ENCODE measurements around the gene SLC38A8.

Gene SLC38A8

GRCh38 chr16:84027625-84028024 lies 15.0 kb downstream of the SLC38A8 start:
- no peak for DNase-seq

GRCh38 chr16:84026606-84027005 lies 16.0 kb downstream of the SLC38A8 start:
- no peak for DNase-seq

DNA sequence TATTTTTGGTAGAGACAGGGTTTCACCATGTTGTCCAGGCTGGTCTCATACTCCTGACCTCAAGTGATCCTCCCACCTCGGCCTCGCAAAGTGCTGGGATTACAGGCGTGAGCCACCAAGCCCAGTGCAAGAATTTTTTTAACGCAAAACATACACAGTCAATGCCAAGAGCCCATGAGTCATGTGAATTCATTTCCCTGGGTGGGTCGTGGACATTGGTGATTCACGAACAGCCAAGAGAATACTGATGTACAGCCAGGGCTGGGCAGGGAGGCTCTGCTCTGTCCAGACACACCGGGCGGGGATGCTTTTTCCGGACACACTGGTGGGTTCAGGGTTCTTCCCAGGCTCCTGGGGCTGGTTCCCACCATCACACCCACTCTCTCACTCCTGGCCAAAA lies 17.7 kb downstream of the SLC38A8 start:
- no peak for DNase-seq

DNA sequence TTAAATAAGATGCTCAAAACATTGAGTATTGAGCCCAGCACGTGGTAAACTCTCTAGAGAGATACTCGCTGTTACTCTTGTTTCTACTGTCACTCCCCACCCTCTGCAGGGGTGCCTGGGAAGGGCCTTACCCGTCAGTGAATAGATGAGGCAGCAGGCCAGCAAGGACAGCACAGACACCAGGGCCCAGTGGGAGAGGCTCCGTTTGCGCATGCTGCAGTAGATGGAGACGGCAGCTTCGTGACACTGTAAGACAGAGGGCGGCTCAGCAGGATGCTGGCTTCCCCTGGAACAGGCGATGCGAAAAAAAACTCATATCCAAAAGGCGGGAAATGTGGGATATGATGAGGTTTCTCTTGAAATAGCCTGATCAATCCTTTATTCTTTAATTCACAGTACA lies 20.0 kb downstream of the SLC38A8 start:
- no peak for DNase-seq

DNA sequence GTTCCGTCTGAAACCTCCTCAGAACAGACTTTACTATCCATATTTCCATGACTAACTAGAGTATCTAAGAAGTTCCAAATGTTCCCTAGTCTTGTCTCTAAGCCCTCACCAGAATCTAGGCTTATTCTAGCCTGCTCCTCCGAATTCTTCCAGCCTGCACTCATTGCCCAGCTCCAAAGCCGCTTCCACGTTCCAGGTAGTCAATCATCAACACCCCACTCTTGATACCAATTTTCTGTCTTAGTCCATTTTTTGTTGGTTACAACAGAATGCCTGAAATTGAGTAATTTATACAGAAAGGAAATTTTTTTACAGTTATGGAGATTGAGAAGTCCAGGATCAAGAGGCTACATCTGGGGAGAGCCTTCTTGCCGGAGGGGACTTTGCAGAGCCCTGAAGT lies 21.1 kb downstream of the SLC38A8 start:
- DNase-seq = no peak

DNA sequence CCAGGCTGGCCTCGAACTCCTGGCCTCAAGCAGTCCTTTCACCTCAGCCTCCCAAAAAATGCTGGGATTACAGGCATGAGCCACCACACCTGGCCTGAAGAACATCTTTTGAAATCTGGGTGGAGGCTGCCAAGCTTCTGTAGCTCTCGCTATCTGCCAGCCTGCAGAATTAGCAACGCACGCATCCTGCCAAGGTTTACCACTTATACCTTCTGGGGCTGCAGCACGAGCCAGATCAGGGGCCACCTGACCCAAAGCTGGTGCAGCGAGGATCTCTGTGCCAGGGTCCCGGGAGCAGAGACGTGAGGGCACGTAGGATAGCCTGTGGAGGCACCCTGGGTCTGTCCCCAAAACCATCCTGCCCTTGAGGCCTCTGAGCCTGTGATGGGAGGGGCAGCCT lies 22.2 kb downstream of the SLC38A8 start:
- no peak for DNase-seq

- no peak for DNase-seq
Measured at GRCh38 chr16:84018710-84019109, 23.9 kb downstream of the SLC38A8 start.

- DNase-seq = no peak
Measured at GRCh38 chr16:84016477-84016876, 26.1 kb downstream of the SLC38A8 start.

GRCh38 chr16:84015399-84015798 lies 27.2 kb downstream of the SLC38A8 start:
- no peak for DNase-seq

DNA sequence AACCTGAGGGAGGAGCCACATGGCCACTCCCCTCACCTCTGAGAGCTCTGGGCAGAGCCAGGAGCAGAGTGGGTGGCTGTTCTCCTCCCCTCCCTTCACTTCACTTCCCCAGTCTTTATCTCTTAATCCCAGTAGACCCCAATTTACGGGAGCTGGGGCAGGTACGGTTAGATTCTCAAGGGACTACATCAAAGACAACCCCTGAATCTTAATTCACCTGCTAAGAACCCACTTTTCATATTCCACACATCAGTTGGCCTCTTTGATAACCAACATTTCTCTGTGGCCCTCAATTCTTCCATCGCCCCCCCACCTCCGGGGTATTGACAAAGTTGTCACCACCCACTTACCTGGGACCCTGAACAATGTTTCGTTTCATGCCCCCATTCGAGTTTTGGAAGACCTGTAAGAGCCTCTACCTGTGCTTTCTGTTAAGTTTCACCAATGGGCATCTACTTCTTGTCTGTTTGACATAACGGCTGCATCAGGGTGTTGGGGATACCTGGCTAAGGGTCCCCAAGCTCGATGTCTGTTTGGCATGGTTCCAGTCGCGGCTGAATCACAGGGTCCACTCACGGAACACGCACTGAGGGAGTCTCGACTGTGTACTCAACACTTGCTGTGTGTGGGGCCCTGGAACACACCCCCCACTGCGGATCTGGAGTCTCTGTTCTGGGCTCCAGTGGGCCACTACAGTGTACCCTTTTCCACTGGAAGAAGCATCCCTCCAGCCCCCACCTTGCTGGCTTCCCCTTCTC lies 27.8 kb downstream of the SLC38A8 start:
- DNase-seq = no peak

DNA sequence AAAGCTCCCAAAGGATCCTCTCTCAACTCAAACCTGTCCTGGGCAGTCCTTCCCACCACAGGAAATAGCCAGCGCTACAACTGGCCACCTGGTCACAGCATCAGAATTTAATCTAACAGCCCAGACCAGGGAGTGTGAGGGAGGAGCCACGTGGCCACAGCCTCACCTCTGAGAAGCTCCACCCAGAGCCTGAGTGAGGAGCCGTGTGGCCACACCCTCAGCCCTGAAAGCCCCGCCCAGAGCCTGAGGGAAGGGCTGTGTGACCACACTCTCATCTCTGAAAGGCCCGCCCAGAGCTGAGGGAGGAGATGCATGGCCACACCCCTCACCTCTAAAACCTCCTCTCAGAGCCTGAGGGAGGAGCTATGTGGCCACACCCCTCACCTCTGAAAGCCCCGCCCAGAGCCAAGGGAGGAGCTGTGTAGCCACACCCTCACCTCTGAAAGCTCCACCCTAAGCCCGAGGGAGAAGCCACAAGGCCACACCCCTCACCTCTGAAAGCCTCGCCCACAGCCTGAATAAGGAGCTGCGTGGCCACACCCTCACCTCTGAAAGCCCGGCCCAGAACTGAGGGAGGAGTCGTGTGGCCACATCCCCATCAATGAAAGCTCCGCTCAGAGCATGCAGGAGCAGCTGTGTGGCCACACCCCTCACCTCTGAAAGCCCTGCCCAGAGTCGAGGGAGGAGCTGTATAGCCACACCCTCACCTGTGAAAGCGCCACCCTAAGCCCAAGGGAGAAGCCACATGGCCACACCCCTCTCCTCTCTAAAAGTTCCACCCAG lies 28.6 kb downstream of the SLC38A8 start:
- DNase-seq = no peak

- DNase-seq = no peak
Measured at GRCh38 chr16:84009282-84009681, 33.3 kb downstream of the SLC38A8 start.

DNA sequence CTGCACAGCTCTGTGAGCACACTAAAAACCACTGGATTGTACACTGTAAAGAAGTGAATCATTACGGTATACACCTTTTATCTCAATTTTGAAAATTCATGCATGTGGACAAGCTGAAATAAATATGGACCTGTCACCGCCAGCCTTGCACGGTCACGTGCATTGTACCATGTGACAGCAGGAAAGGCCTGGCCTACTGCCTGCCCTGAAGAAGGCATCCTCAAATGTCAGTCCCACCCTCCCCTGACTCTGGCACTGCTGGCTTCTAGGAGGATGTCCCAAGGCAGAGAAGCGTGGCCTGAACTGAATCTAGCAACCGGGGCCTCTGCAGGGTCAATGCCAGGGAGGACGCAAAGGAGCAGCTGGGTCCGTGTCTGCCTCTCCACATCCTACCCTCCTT lies 34.6 kb downstream of the SLC38A8 start:
- no peak for DNase-seq

GRCh38 chr16:84007520-84007919 lies 35.1 kb downstream of the SLC38A8 start:
- no peak for DNase-seq

GRCh38 chr16:84005391-84005790 lies 37.2 kb downstream of the SLC38A8 start:
- no peak for DNase-seq

DNA sequence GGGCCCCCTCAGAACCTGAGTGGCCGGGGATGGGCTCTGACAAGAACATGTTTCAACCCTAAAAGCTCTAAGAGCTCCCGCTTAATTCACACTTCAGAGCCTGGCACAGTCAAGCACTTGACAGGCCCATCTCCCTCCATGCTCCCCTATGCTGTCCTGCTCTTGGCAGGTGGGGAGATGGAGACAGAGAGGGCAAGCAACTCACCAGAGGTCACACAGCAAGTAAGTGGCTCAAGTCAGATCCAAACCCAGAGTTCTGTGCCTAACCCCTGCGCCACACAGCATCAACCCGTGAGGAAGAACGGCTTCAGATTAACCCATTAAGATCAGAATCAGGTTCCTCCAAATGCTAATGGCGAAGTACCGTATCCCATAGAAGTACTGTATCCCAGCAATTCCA lies 38.2 kb downstream of the SLC38A8 start:
- no peak for DNase-seq

DNA sequence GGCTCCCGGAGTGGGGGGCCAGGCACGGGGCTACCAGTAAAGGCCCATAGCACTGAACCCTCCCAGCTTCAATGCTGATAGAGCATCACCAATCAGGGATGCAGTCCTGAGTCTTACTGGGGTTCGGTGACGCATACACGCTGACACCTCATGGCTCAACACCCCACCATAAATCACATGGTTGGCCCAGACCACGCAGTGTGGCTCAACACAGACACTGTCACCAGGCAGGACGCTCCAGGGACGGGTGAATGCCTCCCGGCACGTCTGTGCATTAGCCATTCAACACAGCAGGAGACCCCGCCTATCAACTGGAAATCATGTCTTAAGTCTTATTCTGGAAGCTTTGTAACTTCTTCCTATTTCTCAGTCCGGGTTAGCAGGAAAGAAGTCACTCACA lies 39.6 kb downstream of the SLC38A8 start:
- no peak for DNase-seq

DNA sequence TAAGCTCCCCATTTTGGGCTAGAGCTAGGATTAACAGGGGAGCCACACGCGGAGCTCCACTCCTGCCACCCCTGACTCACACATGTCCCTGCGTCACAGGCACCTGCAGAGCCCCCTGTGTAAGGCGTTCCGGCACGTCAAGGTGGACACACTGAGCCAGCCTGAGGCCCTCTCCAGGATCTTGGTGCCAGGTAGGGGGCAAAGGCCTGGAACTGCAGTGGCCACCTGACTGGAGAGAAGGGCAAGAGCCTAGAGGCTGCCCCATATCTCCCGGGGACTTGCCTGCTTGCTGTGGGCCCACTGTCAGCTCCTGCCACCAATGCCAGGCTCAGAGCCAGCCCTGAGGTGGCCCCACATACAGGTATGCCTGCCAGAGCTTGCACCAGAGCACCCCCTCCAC lies 40.9 kb downstream of the SLC38A8 start:
- no peak for DNase-seq

GRCh38 chr16:84000989-84001642 lies 41.5 kb downstream of the SLC38A8 start:
- DNase-seq = no peak

DNA sequence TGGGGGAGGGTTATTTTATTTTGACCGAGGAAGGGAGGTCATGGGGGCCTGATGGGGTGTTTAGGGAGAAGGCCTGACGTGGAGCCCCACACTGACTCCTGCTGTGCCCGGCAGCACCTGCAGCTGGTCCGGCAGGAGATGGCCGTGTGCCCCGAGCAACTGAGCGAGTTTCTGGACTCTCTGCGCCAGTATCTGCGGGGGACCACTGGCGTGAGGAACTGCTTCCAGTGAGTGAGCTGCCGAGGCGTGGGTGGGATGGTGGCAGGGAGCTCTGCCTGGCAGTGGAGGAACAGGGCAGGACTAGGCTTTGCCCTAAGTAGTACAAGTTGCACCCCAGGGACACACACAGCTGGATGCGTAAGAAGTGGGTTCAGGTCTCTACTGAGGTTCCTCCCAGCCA lies 44.5 kb downstream of the SLC38A8 start:
- DNase-seq = no peak

GRCh38 chr16:83996481-83997252 lies 45.9 kb downstream of the SLC38A8 start:
- DNase-seq = no peak

DNA sequence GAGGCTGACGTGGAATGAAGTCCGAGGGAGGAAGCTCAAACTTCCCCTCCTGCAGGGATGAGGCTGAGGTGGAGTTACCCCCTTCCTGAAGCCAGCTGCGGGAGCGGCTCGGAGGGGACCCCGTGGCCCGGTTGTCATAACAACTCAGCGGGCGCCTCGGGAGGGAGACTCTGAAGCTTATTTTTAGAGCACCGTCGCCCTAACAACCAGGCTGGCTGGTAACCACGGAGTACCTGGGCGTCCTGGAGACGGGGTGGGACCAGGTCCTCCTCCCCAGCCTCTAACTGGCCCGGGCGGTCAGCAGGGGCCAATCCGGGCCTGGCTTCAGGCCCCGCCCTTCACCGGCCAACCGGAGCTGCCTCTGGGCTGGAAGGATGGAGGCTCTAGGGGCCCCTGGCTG lies 46.8 kb downstream of the SLC38A8 start:
- peak; percentile 58 for DNase-seq

GRCh38 chr16:83994703-83995102 lies 47.9 kb downstream of the SLC38A8 start:
- DNase-seq = no peak
